GM19468 (cell line): Measurements from ENCODE around the gene OR4Q3.
"Not testable (repeated sequence)": the region's sequence is repeated elsewhere in the genome, so short reads cannot be mapped to it uniquely, and the experiment has no call there.

Experiments used
- ATAC-seq: cut with Tn5 transposase; IDR thresholded peaks from one replicate; pipeline ENCODE4 v1.9.1; 2021; ENCODE audit warnings: mild to moderate bottlenecking, moderate library complexity, moderate number of reproducible peaks; ENCODE audit not compliant: unreplicated experiment; ENCODE audit errors: extremely low read depth

OR4Q3 gene

GRCh38 chr14:19743256-19743655, at the start of gene OR4Q3:
TSS of gene OR4Q3 (plus strand) at chr14:19743571.
- ATAC-seq: no peak

DNA sequence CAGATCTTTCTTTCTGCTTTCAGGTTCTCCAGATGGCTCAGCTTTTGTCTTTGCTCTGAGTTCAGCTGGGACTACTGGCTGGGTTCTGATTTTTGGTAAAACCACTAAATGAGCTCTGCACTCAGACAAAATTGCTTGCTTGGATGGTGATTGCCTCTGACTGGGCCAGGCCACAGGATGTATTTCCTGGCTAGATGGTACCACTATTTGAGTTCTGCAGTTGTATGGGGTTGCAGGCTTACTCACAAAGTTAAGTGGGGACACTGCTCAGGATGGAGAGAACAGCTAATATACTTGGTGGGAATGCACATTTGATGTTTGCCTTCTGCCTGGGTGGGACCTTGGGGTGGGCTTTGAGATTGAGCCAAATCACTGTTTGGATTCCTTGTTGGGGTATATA, 14.0 kb upstream of the OR4Q3 start:
- no peak for ATAC-seq

- no peak for ATAC-seq
These were observed 13.6 kb upstream of the OR4Q3 start for GRCh38 chr14:19729763-19730162.

DNA sequence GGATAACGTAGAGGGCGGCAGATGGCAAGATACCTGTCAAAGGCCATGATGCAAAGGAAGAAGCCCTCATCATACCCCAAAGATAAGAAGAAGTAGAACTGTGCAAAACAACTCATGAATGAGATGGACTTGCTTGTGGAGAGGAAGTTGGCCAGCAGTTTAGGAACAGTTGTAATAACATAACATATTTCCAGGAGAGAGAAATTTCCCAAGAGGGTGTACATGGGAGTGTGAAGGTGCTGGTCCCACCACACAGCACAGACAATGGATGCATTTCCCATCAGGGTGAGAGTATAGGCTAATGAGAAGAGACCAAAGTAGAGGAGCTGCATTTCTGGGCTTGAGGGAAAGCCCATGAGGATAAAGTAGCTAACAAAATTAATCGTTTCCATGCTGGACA, 9.5 kb upstream of the OR4Q3 start:
- not testable (repeated sequence) for ATAC-seq

DNA sequence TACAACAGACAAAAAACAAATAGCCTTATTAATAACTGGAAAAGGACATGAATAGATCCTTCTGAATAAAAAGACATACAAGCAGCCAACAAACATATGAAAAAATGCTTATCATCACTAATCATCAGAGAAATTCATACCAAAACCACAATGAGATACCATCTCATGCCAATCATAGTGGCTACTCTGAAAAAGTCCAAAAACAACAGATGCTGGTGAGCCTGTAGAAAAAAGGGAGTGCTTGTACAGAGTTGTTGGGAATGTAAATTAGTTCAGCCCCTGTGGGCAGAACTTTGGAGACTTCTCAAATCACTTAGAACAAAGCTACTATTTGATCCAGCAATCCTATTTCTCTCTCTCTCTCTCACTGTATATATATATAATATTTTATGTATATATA, 8.9 kb downstream of the OR4Q3 start:
- not testable (repeated sequence) for ATAC-seq

- ATAC-seq: no peak
These were observed 10.8 kb downstream of the OR4Q3 start for GRCh38 chr14:19754172-19754571.

DNA sequence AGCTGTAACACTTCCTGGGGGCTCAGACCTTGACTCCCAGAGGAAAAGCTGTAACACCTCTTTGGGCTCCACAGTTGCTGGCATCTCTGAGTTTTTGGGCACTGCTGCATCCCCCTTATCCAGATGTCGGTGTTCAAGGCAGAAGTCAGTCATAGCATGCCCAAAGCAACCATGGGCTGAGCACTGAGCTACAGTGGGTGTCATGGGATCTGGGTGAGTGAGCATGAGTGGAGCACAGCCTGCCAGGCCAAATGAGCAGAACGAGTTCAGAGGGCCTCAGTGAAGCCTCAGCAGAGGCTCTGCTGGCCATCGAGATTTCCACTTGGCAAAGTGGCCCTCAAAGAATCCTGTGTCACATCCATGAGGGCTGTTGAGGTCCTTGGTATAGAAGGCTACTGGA, 28.1 kb downstream of the OR4Q3 start:
- ATAC-seq: not testable (repeated sequence)

GRCh38 chr14:19771895-19772430, 28.6 kb downstream of the OR4Q3 start:
- ATAC-seq: no peak

GRCh38 chr14:19772454-19772853, 29.1 kb downstream of the OR4Q3 start:
- ATAC-seq: not testable (repeated sequence)

DNA sequence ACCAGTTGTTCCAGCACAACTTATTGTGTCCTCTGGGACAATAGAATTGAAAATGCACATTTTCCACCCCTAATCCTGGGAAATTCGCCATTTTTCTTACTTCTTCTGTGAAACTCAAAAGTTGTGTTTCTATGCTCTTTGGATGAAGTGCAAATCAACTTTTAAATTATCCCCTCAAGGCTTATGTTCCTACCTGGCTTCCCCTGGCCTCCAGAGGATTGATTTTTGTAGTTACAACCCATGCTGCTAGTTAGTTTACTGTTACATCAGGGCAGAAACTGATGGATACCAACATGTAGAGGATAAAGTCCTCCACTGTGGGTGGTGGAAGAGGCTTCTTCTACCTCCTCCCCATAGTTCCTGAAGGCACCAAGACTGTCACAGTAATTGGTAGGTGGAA, 29.8 kb downstream of the OR4Q3 start, which contains the start of gene OR4M1:
OR4M1 (plus strand) TSS at position 301 of the 400 bp plus-strand sequence. CDS start 6,819 bp downstream, outside the sequence.
- not testable (repeated sequence) for ATAC-seq

DNA sequence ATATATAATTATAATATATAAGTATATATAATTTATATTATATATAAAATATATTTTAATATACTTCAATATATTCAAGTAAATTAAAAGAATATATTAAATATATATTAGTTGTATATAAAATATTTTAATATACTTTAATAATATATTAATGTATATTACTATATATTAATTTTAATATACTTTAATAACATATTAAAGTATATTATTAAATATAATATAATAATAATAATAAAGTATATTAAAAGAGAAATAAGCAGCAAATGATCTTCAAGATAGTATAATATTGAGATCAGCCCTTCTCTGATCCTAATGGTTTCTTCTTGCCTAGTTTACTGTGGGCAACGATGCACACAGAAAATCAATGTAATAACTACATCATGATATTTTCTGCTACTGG, 32.2 kb downstream of the OR4Q3 start:
- ATAC-seq: no peak

GRCh38 chr14:19785848-19786247, 42.5 kb downstream of the OR4Q3 start:
- ATAC-seq: not testable (repeated sequence)

GRCh38 chr14:19787318-19787717, 43.9 kb downstream of the OR4Q3 start:
- ATAC-seq: not testable (repeated sequence)

- ATAC-seq: not testable (repeated sequence)
These were observed 44.8 kb downstream of the OR4Q3 start for GRCh38 chr14:19788150-19788549.

GRCh38 chr14:19796520-19797108, 53.2 kb downstream of the OR4Q3 start:
- ATAC-seq: not testable (repeated sequence)
